ENCODE measurements around the gene GGA1. TPM values are rescaled to one million over a fixed set of nuclear protein-coding genes. Genes with fewer than 3 reads are reported as not detected.

The GGA1 gene
- total and polyA plus RNA-seq, 10 of the 15 experiments (the other 5 are each of a cell fraction or from before 2014, with no cell fraction given): 1.4 to 79.4 (median 44.4) TPM

- WGBS (ENCODE audit: insufficient coverage, insufficient replicate concordance, low lambda C conversion rate, missing lambda C conversion rate): over 99% methylated on average over 9 of the region's 9 CpGs
- no peak overlapping the region for H3K4me2 ChIP-seq (ENCODE audit: control insufficient read depth, insufficient read depth)
- peaks cover 7% of the 10 kb centered on the region for H3K79me2 ChIP-seq (ENCODE audit: control insufficient read depth, insufficient read depth, low read length)
- RAD21 ChIA-PET (ENCODE audit: unreplicated experiment): interaction anchor here (1.5 kb wide), 1 partner anchor 11 kb away, joined by 3 read pairs; the partner anchor contains the start of gene PDXP
- no peak overlapping the region for H3K9ac ChIP-seq (ENCODE audit: control insufficient read depth, insufficient read depth, low read length)
- in situ Hi-C loops (cut with MboI) (no loop called here), intact Hi-C loops (cut with micrococcal nuclease; ENCODE audit: unreplicated experiment) (no loop called here)
- H4K20me1 ChIP-seq (ENCODE audit: control insufficient read depth, insufficient read depth): no peaks in the 10 kb centered on the region
- no peak for TF ChIP-seq JUNB (IDR thresholded peaks at IDR 0.05)
- no peak for TF ChIP-seq CHD2 (IDR thresholded peaks at IDR 0.05; ENCODE audit: borderline replicate concordance, low read depth, low read length)
- no peak for TF ChIP-seq NKRF (conservative IDR thresholded peaks at IDR 0.05)
- no peak for TF ChIP-seq SIN3A (IDR thresholded peaks at IDR 0.05; ENCODE audit: low read depth, low read length)
- no peak for TF ChIP-seq RELB (IDR thresholded peaks at IDR 0.05; ENCODE audit: low read depth)
- no peak for TF ChIP-seq HDGF (IDR thresholded peaks at IDR 0.05)
- no peak for TF ChIP-seq ZNF622 (IDR thresholded peaks at IDR 0.05)
- no peak for TF ChIP-seq SREBF2 (IDR thresholded peaks at IDR 0.05; ENCODE audit: low read length)
- TF ChIP-seq BRCA1 (IDR thresholded peaks at IDR 0.05; ENCODE audit: low read depth, low read length): no peak
- POLR2A ChIA-PET: interaction anchor here (0.6 to 1.6 kb wide), 3 partner anchors 11 to 148 kb away, joined by 3 to 4 read pairs (median 3); no protein-coding TSS in a partner anchor
- no peak overlapping the region for H3K4me3 ChIP-seq
- ATAC-seq: no peak
- SMC1A ChIA-PET (ENCODE audit: uncharacterized antibody, unreplicated experiment): no interaction called here
- no peak overlapping the region for H3K27ac ChIP-seq (ENCODE audit: control insufficient read depth, insufficient read depth)
- no peaks in the 10 kb centered on the region for H3K9me3 ChIP-seq (replicated peaks; ENCODE audit: control insufficient read depth, insufficient read depth, low read length)
- H2AFZ ChIP-seq (ENCODE audit: control insufficient read depth, low read depth, low read length): no peak overlapping the region
- no TSS peak for BruUV-seq (replicated peaks)
- H3K27me3 ChIP-seq (replicated peaks in 1 of 2; ENCODE audit: control insufficient read depth in 2 of 2, insufficient read depth in 2 of 2, low read length in 1 of 2): no peaks in the 10 kb centered on the region
- peaks cover 8% of the 10 kb centered on the region for H3K4me1 ChIP-seq (ENCODE audit: control insufficient read depth, insufficient read depth, low read length)
- no peak for FAIRE-seq
- H3K36me3 ChIP-seq (ENCODE audit: control insufficient read depth in 2 of 2, insufficient read depth in 2 of 2, low read length in 1 of 2): peaks cover 15 to 34% of the 10 kb centered on the region in 2 experiments; a peak in 3 of 4 replicates
- CTCF ChIA-PET: interaction anchor here (0.7 kb wide), 1 partner anchor 39 kb away, joined by 3 read pairs; no protein-coding TSS in a partner anchor
- no peak for DNase-seq (ENCODE audit: low read depth, low spot score)
Observed at GRCh38 chr22:37647317-37647716, 38.7 kb downstream of the GGA1 start.

Measured in GM12878 (cell line).